DND-41 (cell line): Measurements from ENCODE around the gene P2RX4.

Experiments used
- CTCF ChIP-seq: IDR thresholded peaks from 2 replicates; pipeline ENCODE4 v1.5.1; 2012; ENCODE audit warnings: borderline replicate concordance, low read length, moderate library complexity, mild to moderate bottlenecking; ENCODE audit not compliant: poor library complexity, severe bottlenecking; ENCODE audit errors: extremely low read depth
- EZH2 ChIP-seq: IDR thresholded peaks from 3 replicates; pipeline ENCODE4 v1.6.1; 2012; ENCODE audit warnings: borderline replicate concordance, low read depth, mild to moderate bottlenecking, moderate library complexity, low read length, inconsistent platforms; ENCODE audit not compliant: severe bottlenecking

GRCh38 chr12:121216102-121216501 lies 6.2 kb downstream of the P2RX4 start:
- TF ChIP-seq CTCF: no peak
- no peak for TF ChIP-seq EZH2
